HCT116 (cell line): ENCODE results near the gene NFKB2. TPM values are rescaled to one million over a fixed set of nuclear protein-coding genes. Genes with fewer than 3 reads are reported as not detected.

Experiments
- ATAC-seq: fragments of 200-7000 bp; cut with Tn5 transposase; 2 replicates; pipeline ENCODE4 v1.9.1; 2020; ENCODE audit warnings: mild to moderate bottlenecking, moderate library complexity
- BruUV-seq: library from RNA; stranded (reverse); fragments of 400-500 nt; replicated peaks from 2 replicates; lab custom pipeline; 2021; lab: Mats Ljungman, UMichigan
- CTCF ChIA-PET: fragments of 300-600 bp; sonication (Branson Sonifier 250); formaldehyde crosslinking; loops from one replicate; lab custom pipeline; 2021; ENCODE audit warnings: antibody characterized with exemption; lab: Charles Lee
- POLR2A ChIA-PET: fragments of 300-600, 350-600 bp; sonication (Branson Sonifier 250); formaldehyde crosslinking; loops from one replicate; lab custom pipeline; 2021; ENCODE audit warnings: antibody characterized with exemption; lab: Charles Lee
- RAD21 ChIA-PET, 2 experiments: fragments of 300-600 bp; sonication (Branson Sonifier 250); formaldehyde crosslinking; loops; one replicate each; lab custom pipeline; 2023; ENCODE audit warnings: low total read pairs in 2 of 2; ENCODE audit not compliant: uncharacterized antibody in 2 of 2, unreplicated experiment in 2 of 2, low non-redundant PET in 1 of 2; lab: Charles Lee
- DNase-seq: peaks from one replicate; pipeline ENCODE4 v3.0.0-alpha.2; 2010; ENCODE audit warnings: low read depth, low spot score
- H2AFZ ChIP-seq: fragments of 200-600 bp; shearing (Covaris generic), sonication (generic); 2 replicates; pipeline ENCODE4 v1.6.1; 2017; ENCODE audit warnings: low read depth, mixed run types, mixed read lengths, antibody characterized with exemption, low read length; ENCODE audit not compliant: poor library complexity, severe bottlenecking
- H3K27ac ChIP-seq: 2 replicates; pipeline ENCODE4 v1.5.1; 2012; ENCODE audit warnings: low read depth, low read length
- H3K27me3 ChIP-seq: fragments of 200-600 bp; sonication (generic); 2 replicates; pipeline ENCODE4 v1.6.1; 2016; ENCODE audit warnings: mixed run types, low read length, mixed read lengths; ENCODE audit not compliant: insufficient read depth
- H3K36me3 ChIP-seq, 2 experiments: fragments of 200-500 bp in 1 of 2; fragments of 200-600 bp in 1 of 2; sonication (Bioruptor generic) in 1 of 2; sonication (generic) in 1 of 2; 2 replicates each; pipeline versions ENCODE4 v1.5.1 to v1.6.1; 2014 to 2016; ENCODE audit warnings: low read length in 2 of 2, inconsistent platforms in 1 of 2, mixed read lengths in 1 of 2, mixed run types in 1 of 2; ENCODE audit not compliant: insufficient read depth in 2 of 2, control insufficient read depth in 1 of 2
- H3K4me1 ChIP-seq, 2 experiments: fragments of 200-600 bp in 1 of 2; sonication (generic) in 1 of 2; 2 replicates each; pipeline versions ENCODE4 v1.5.1 to v1.6.1; 2012 to 2017; ENCODE audit warnings: low read length in 2 of 2, inconsistent platforms in 1 of 2, mild to moderate bottlenecking in 1 of 2, mixed read lengths in 1 of 2, mixed run types in 1 of 2, moderate library complexity in 1 of 2; ENCODE audit not compliant: insufficient read depth in 2 of 2, control insufficient read depth in 1 of 2
- H3K4me2 ChIP-seq: fragments of 200-600 bp; sonication (generic); 2 replicates; pipeline ENCODE4 v1.6.1; 2017; ENCODE audit warnings: mixed run types, low read length, mixed read lengths
- H3K4me3 ChIP-seq, 2 experiments: fragments of 200-600 bp in 1 of 2; sonication (generic) in 1 of 2; replicated peaks in 1 of 2; 2 replicates each; pipeline ENCODE4 v1.5.1; 2011 to 2016; ENCODE audit warnings: low read length in 2 of 2, control low read depth in 1 of 2, low read depth in 1 of 2, mild to moderate bottlenecking in 1 of 2, mixed read lengths in 1 of 2, mixed run types in 1 of 2
- H3K79me2 ChIP-seq: fragments of 200-600 bp; sonication (generic); 2 replicates; pipeline ENCODE4 v1.6.1; 2017; ENCODE audit warnings: mild to moderate bottlenecking, mixed run types, low read length, moderate library complexity, mixed read lengths; ENCODE audit not compliant: insufficient read depth
- H3K9ac ChIP-seq: fragments of 200-600 bp; sonication (generic); 2 replicates; pipeline ENCODE4 v1.6.1; 2016; ENCODE audit warnings: low read length, mixed read lengths
- H3K9me2 ChIP-seq: fragments of 200-600 bp; sonication (generic), shearing (Covaris generic); 2 replicates; pipeline ENCODE4 v1.6.1; 2017; ENCODE audit warnings: mixed run types, mild to moderate bottlenecking, moderate library complexity; ENCODE audit not compliant: insufficient read depth
- H3K9me3 ChIP-seq, 2 experiments: fragments of 200-500 bp in 1 of 2; fragments of 200-600 bp in 1 of 2; sonication (Bioruptor generic) in 1 of 2; sonication (generic) in 1 of 2; 2 replicates each; pipeline ENCODE4 v1.6.1; 2014 to 2017; ENCODE audit warnings: low read length in 2 of 2, mixed read lengths in 2 of 2, inconsistent platforms in 1 of 2, low read depth in 1 of 2, mild to moderate bottlenecking in 1 of 2, mixed run types in 1 of 2, moderate library complexity in 1 of 2; ENCODE audit not compliant: control insufficient read depth in 1 of 2, insufficient read depth in 1 of 2
- H4K20me1 ChIP-seq: fragments of 200-600 bp; sonication (generic), shearing (Covaris generic); 2 replicates; pipeline ENCODE4 v1.6.1; 2017; ENCODE audit warnings: mixed run types, mild to moderate bottlenecking, moderate library complexity; ENCODE audit not compliant: insufficient read depth
- CTCF ChIP-seq, 3 experiments: fragments of 200-600 bp in 1 of 3; sonication (generic) in 1 of 3; IDR thresholded peaks in 2 of 3; conservative IDR thresholded peaks in 1 of 3; 2 replicates each; pipeline ENCODE4 v1.5.1; 2012 to 2017; ENCODE audit warnings: low read depth in 2 of 3, low read length in 2 of 3, antibody characterized with exemption in 1 of 3, borderline replicate concordance in 1 of 3, control low read depth in 1 of 3, mild to moderate bottlenecking in 1 of 3, mixed read lengths in 1 of 3, mixed run types in 1 of 3, moderate library complexity in 1 of 3; ENCODE audit not compliant: insufficient read depth in 1 of 3
- EGR1 ChIP-seq: IDR thresholded peaks from 2 replicates; pipeline ENCODE4 v1.6.1; 2012; ENCODE audit warnings: low read depth
- ELF1 ChIP-seq: IDR thresholded peaks from 2 replicates; pipeline ENCODE4 v1.6.1; 2012; ENCODE audit warnings: low read depth, borderline replicate concordance
- EZH2phosphoT487 ChIP-seq: fragments of 200-600 bp; IDR thresholded peaks from 2 replicates; pipeline ENCODE4 v1.6.1; 2018; ENCODE audit warnings: antibody characterized with exemption, borderline replicate concordance
- FOSL1 ChIP-seq: IDR thresholded peaks from 2 replicates; pipeline ENCODE4 v1.6.1; 2012; ENCODE audit warnings: low read depth
- MAX ChIP-seq: IDR thresholded peaks from 2 replicates; pipeline ENCODE4 v1.6.1; 2012
- POLR2A ChIP-seq: IDR thresholded peaks from 2 replicates; pipeline ENCODE4 v1.7.0; 2011; ENCODE audit warnings: borderline replicate concordance; ENCODE audit not compliant: insufficient read depth, insufficient read length; ENCODE audit errors: extremely low read depth
- RAD21 ChIP-seq: IDR thresholded peaks from 2 replicates; pipeline ENCODE4 v1.6.1; 2012; ENCODE audit warnings: low read depth, mild to moderate bottlenecking
- REST ChIP-seq: IDR thresholded peaks from 2 replicates; pipeline ENCODE4 v1.6.1; 2012; ENCODE audit warnings: low read depth
- SIN3A ChIP-seq: IDR thresholded peaks from 2 replicates; pipeline ENCODE4 v1.6.1; 2012; ENCODE audit warnings: low read depth
- SP1 ChIP-seq: IDR thresholded peaks from 2 replicates; pipeline ENCODE4 v1.6.1; 2012; ENCODE audit warnings: low read depth
- SRF ChIP-seq: IDR thresholded peaks from 2 replicates; pipeline ENCODE4 v1.6.1; 2012; ENCODE audit warnings: low read depth
- TCF7L2 ChIP-seq: IDR thresholded peaks from 2 replicates; pipeline ENCODE4 v1.7.0; 2011; ENCODE audit warnings: borderline replicate concordance, inconsistent platforms; ENCODE audit not compliant: insufficient read depth, insufficient read length; ENCODE audit errors: extremely low read depth
- ZFX ChIP-seq: fragments of 450-650 bp; IDR thresholded peaks from 2 replicates; pipeline ENCODE4 v1.6.1; 2017
- intact Hi-C: fragments of 100-400 bp; cut with micrococcal nuclease; formaldehyde crosslinking; loops from 2 replicates; pipeline ENCODE4 v1.10.0; 2022
- total RNA-seq: library from RNA; stranded (reverse); gene quantifications from one replicate; pipeline ENCODE4 v1.2.1, GENCODE V29; 2021; ENCODE audit not compliant: unreplicated experiment

NFKB2 gene
- total RNA-seq, 1 experiment from 2014 or later: 115 TPM

GRCh38 chr10:102354451-102354850 is 41.1 kb upstream of the NFKB2 start:
- DNase-seq (no peak), ATAC-seq (no peak)
- Histone ChIP-seq H3K9me3 (no peaks in the 10 kb centered on the region), H3K79me2 (no peaks in the 10 kb centered on the region), H3K4me3 (no peak overlapping the region), H2AFZ (no peak overlapping the region), H3K9ac (no peak overlapping the region), H3K36me3 (peaks cover 21 to 42% of the 10 kb centered on the region in 2 experiments), H4K20me1 (no peaks in the 10 kb centered on the region), H3K4me2 (no peak overlapping the region), H3K9me2 (no peaks in the 10 kb centered on the region), H3K27ac (no peak overlapping the region), H3K4me1 (no peaks in the 10 kb centered on the region), H3K27me3 (no peaks in the 10 kb centered on the region)
- ChIA-PET CTCF (interaction anchor here (15.1 kb wide), 1 partner anchor 124 kb away, joined by 625 read pairs; the partner anchor contains the start of gene ELOVL3), POLR2A (no interaction called here), RAD21 (interaction anchor here in 1 of 2 experiments (6.6 kb wide), 1 partner anchor 124 kb away, joined by 57 read pairs; no protein-coding TSS in a partner anchor)
- intact Hi-C loops: no loop called here
- BruUV-seq: no TSS peak
- TF ChIP-seq REST (no peak), CTCF (IDR thresholded peaks at IDR 0.05 in 2 of 3, conservative IDR thresholded peaks at IDR 0.05 in 1 of 3; ENCODE audit: borderline replicate concordance in 1 of 3, insufficient read depth in 1 of 3, low read depth in 2 of 3, low read length in 2 of 3) (no peak), POLR2A (no peak), RAD21 (no peak), SIN3A (no peak), SP1 (no peak), EZH2phosphoT487 (no peak), TCF7L2 (no peak), EGR1 (no peak), ELF1 (no peak), ZFX (no peak), FOSL1 (no peak), MAX (no peak), SRF (no peak)
